ENCODE measurements around the gene MTG2. TPM values are rescaled to one million over a fixed set of nuclear protein-coding genes. Genes with fewer than 3 reads are reported as not detected.

Gene MTG2
- total and polyA plus RNA-seq, 2 experiments from 2014 or later, result 11.3 to 11.7 TPM

GRCh38 chr20:62177307-62177706, 5.5 kb upstream of the MTG2 start (continued):
- TF ChIP-seq, protein P1, sequence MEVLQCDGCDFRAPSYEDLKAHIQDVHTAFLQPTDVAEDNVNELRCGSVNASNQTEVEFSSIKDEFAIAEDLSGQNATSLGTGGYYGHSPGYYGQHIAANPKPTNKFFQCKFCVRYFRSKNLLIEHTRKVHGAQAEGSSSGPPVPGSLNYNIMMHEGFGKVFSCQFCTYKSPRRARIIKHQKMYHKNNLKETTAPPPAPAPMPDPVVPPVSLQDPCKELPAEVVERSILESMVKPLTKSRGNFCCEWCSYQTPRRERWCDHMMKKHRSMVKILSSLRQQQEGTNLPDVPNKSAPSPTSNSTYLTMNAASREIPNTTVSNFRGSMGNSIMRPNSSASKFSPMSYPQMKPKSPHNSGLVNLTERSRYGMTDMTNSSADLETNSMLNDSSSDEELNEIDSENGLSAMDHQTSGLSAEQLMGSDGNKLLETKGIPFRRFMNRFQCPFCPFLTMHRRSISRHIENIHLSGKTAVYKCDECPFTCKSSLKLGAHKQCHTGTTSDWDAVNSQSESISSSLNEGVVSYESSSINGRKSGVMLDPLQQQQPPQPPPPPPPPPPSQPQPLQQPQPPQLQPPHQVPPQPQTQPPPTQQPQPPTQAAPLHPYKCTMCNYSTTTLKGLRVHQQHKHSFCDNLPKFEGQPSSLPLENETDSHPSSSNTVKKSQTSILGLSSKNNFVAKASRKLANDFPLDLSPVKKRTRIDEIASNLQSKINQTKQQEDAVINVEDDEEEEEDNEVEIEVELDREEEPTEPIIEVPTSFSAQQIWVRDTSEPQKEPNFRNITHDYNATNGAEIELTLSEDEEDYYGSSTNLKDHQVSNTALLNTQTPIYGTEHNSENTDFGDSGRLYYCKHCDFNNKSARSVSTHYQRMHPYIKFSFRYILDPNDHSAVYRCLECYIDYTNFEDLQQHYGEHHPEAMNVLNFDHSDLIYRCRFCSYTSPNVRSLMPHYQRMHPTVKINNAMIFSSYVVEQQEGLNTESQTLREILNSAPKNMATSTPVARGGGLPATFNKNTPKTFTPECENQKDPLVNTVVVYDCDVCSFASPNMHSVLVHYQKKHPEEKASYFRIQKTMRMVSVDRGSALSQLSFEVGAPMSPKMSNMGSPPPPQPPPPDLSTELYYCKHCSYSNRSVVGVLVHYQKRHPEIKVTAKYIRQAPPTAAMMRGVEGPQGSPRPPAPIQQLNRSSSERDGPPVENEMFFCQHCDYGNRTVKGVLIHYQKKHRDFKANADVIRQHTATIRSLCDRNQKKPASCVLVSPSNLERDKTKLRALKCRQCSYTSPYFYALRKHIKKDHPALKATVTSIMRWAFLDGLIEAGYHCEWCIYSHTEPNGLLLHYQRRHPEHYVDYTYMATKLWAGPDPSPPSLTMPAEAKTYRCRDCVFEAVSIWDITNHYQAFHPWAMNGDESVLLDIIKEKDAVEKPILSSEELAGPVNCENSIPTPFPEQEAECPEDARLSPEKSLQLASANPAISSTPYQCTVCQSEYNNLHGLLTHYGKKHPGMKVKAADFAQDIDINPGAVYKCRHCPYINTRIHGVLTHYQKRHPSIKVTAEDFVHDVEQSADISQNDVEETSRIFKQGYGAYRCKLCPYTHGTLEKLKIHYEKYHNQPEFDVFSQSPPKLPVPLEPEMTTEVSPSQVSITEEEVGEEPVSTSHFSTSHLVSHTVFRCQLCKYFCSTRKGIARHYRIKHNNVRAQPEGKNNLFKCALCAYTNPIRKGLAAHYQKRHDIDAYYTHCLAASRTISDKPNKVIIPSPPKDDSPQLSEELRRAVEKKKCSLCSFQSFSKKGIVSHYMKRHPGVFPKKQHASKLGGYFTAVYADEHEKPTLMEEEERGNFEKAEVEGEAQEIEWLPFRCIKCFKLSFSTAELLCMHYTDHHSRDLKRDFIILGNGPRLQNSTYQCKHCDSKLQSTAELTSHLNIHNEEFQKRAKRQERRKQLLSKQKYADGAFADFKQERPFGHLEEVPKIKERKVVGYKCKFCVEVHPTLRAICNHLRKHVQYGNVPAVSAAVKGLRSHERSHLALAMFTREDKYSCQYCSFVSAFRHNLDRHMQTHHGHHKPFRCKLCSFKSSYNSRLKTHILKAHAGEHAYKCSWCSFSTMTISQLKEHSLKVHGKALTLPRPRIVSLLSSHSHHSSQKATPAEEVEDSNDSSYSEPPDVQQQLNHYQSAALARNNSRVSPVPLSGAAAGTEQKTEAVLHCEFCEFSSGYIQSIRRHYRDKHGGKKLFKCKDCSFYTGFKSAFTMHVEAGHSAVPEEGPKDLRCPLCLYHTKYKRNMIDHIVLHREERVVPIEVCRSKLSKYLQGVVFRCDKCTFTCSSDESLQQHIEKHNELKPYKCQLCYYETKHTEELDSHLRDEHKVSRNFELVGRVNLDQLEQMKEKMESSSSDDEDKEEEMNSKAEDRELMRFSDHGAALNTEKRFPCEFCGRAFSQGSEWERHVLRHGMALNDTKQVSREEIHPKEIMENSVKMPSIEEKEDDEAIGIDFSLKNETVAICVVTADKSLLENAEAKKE (CRISPR knock-in tag; IDR thresholded peaks at IDR 0.05), result no peak
- TF ChIP-seq EZH2phosphoT487 (IDR thresholded peaks at IDR 0.05; ENCODE audit: unreplicated experiment), result no peak
- TF ChIP-seq POLR2AphosphoS5 (IDR thresholded peaks at IDR 0.05; ENCODE audit: low read depth), result no peak
- TF ChIP-seq EZH2 (IDR thresholded peaks at IDR 0.05; ENCODE audit: low read depth, unreplicated experiment), result no peak
- no peak for TF ChIP-seq ZNF114 (CRISPR knock-in tag; IDR thresholded peaks at IDR 0.05)

- no peaks in the 10 kb centered on the region for H3K36me3 ChIP-seq (ENCODE audit: insufficient read depth)
- no peak for DNase-seq (ENCODE audit: low spot score)
- ATAC-seq, result no peak
- H3K27me3 ChIP-seq (ENCODE audit: insufficient read depth), result no peaks in the 10 kb centered on the region
- Mint-ChIP-seq H3K4me3 (no peak overlapping the region), H3K4me1 (peaks cover 10% of the 10 kb centered on the region), H3K27me3 (ENCODE audit: insufficient read depth, low read depth, poor library complexity) (peaks cover 11% of the 10 kb centered on the region), H3K9me3 (no peaks in the 10 kb centered on the region; the same call in 2 of the 3 replicates), H3K27ac (no peak overlapping the region), H3K36me3 (ENCODE audit: low read depth) (peaks cover 26% of the 10 kb centered on the region)
- peaks cover 7% of the 10 kb centered on the region for H3F3A ChIP-seq (replicated peaks; ENCODE audit: low read depth)
- no peak overlapping the region for H3K4me3 ChIP-seq
- H3K27ac ChIP-seq (ENCODE audit: low read depth), result no peak overlapping the region
- H3K79me2 ChIP-seq (replicated peaks; ENCODE audit: insufficient read depth), result peaks cover 5% of the 10 kb centered on the region
- H4K20me1 ChIP-seq (replicated peaks; ENCODE audit: insufficient read depth), result no peaks in the 10 kb centered on the region
- no peaks in the 10 kb centered on the region for H3K9me2 ChIP-seq (ENCODE audit: insufficient read depth)
- H3K4me2 ChIP-seq, result no peak overlapping the region
- H3K4me1 ChIP-seq (ENCODE audit: insufficient read depth), result peaks cover under 1% of the 10 kb centered on the region; the same call in 1 of the 2 replicates
- H2AFZ ChIP-seq, result no peak overlapping the region
- TF ChIP-seq ETS1 (IDR thresholded peaks at IDR 0.05), result no peak
- TF ChIP-seq, protein P1 (CRISPR knock-in tag; IDR thresholded peaks at IDR 0.05), result no peak
Measured at GRCh38 chr20:62178316-62179161, 4.3 kb upstream of the MTG2 start.

All from GM23338 (cell line).